ENCODE measurements around the gene CCDC88B. TPM values are rescaled to one million over a fixed set of nuclear protein-coding genes. Genes with fewer than 3 reads are reported as not detected.
A peak's percentile ranks its signal among the peaks of the same experiment; 100 is the strongest.

Gene CCDC88B
- total and polyA plus RNA-seq, 2 experiments from 2014 or later: 6.8 to 12.1 TPM

DNA sequence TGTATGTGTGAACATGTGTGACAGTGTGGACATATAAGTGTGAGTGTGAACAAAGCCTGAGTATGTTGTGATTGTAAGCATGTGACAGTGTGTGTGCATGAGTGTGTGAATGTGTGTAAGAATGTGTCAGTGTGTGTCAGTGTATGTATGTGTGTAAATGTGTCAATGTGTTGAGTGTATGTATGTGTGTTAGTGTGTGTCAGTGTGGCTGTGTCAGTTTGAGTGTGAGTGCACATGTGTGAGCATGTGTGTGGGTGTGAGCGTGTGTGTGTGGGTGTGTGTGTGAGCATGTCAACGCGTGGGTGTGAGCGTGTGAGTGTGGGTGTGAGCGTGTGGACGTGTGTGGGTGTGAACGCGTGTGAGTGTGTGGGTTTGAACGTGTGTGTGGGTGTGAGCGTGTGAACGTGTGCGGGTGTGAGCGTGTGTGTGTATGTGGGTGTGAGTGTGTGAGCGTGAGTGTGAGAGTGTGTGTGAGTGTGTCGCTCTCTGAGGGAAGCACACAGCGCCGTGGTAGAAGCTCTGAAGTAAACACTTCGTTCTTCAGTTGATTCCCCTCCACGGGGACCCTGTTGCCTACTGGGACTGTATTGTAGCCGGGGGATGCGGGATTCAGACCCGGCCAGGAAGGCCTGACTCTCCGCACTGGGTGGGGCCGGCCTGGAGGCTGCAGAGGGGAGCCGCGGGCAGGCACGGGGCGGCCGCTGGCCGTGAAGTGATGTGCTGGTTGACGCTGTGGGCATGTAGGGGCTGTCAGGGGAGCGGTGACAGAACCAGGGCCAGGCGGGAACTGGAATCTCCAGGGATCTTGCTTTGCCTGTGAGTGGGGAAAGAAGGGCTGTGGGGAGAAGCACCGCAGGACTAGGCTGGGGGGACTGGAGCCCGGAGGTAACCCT lies 40.1 kb downstream of the CCDC88B start:
- H4K20me1 ChIP-seq (replicated peaks; ENCODE audit: insufficient read depth): no peaks in the 10 kb centered on the region
- H3K36me3 ChIP-seq (ENCODE audit: insufficient read depth): no peaks in the 10 kb centered on the region
- H3F3A ChIP-seq (replicated peaks; ENCODE audit: low read depth): peaks cover 12% of the 10 kb centered on the region; the same call in 1 of the 2 replicates
- DNase-seq (ENCODE audit: low spot score) (peak; percentile 48), ATAC-seq (peak; percentile 83)
- TF ChIP-seq EZH2phosphoT487 (IDR thresholded peaks at IDR 0.05; ENCODE audit: unreplicated experiment) (no peak), CREB1 (CRISPR knock-in tag; IDR thresholded peaks at IDR 0.05; ENCODE audit: low read depth) (no peak), ZNF114 (CRISPR knock-in tag; IDR thresholded peaks at IDR 0.05) (no peak), ZNF331 (CRISPR knock-in tag; IDR thresholded peaks at IDR 0.05; ENCODE audit: low read depth) (no peak), POLR2AphosphoS5 (IDR thresholded peaks at IDR 0.05; ENCODE audit: low read depth) (no peak), EZH2 (IDR thresholded peaks at IDR 0.05; ENCODE audit: low read depth, unreplicated experiment) (no peak), JUNB (IDR thresholded peaks at IDR 0.05; ENCODE audit: unreplicated experiment) (no peak), NANOG (IDR thresholded peaks at IDR 0.05; ENCODE audit: borderline replicate concordance) (no peak), STAT1 (IDR thresholded peaks at IDR 0.05; ENCODE audit: unreplicated experiment) (no peak)
- TF ChIP-seq, protein P1, sequence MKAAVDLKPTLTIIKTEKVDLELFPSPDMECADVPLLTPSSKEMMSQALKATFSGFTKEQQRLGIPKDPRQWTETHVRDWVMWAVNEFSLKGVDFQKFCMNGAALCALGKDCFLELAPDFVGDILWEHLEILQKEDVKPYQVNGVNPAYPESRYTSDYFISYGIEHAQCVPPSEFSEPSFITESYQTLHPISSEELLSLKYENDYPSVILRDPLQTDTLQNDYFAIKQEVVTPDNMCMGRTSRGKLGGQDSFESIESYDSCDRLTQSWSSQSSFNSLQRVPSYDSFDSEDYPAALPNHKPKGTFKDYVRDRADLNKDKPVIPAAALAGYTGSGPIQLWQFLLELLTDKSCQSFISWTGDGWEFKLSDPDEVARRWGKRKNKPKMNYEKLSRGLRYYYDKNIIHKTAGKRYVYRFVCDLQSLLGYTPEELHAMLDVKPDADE (IDR thresholded peaks at IDR 0.05): no peak
- TF ChIP-seq, protein P2, sequence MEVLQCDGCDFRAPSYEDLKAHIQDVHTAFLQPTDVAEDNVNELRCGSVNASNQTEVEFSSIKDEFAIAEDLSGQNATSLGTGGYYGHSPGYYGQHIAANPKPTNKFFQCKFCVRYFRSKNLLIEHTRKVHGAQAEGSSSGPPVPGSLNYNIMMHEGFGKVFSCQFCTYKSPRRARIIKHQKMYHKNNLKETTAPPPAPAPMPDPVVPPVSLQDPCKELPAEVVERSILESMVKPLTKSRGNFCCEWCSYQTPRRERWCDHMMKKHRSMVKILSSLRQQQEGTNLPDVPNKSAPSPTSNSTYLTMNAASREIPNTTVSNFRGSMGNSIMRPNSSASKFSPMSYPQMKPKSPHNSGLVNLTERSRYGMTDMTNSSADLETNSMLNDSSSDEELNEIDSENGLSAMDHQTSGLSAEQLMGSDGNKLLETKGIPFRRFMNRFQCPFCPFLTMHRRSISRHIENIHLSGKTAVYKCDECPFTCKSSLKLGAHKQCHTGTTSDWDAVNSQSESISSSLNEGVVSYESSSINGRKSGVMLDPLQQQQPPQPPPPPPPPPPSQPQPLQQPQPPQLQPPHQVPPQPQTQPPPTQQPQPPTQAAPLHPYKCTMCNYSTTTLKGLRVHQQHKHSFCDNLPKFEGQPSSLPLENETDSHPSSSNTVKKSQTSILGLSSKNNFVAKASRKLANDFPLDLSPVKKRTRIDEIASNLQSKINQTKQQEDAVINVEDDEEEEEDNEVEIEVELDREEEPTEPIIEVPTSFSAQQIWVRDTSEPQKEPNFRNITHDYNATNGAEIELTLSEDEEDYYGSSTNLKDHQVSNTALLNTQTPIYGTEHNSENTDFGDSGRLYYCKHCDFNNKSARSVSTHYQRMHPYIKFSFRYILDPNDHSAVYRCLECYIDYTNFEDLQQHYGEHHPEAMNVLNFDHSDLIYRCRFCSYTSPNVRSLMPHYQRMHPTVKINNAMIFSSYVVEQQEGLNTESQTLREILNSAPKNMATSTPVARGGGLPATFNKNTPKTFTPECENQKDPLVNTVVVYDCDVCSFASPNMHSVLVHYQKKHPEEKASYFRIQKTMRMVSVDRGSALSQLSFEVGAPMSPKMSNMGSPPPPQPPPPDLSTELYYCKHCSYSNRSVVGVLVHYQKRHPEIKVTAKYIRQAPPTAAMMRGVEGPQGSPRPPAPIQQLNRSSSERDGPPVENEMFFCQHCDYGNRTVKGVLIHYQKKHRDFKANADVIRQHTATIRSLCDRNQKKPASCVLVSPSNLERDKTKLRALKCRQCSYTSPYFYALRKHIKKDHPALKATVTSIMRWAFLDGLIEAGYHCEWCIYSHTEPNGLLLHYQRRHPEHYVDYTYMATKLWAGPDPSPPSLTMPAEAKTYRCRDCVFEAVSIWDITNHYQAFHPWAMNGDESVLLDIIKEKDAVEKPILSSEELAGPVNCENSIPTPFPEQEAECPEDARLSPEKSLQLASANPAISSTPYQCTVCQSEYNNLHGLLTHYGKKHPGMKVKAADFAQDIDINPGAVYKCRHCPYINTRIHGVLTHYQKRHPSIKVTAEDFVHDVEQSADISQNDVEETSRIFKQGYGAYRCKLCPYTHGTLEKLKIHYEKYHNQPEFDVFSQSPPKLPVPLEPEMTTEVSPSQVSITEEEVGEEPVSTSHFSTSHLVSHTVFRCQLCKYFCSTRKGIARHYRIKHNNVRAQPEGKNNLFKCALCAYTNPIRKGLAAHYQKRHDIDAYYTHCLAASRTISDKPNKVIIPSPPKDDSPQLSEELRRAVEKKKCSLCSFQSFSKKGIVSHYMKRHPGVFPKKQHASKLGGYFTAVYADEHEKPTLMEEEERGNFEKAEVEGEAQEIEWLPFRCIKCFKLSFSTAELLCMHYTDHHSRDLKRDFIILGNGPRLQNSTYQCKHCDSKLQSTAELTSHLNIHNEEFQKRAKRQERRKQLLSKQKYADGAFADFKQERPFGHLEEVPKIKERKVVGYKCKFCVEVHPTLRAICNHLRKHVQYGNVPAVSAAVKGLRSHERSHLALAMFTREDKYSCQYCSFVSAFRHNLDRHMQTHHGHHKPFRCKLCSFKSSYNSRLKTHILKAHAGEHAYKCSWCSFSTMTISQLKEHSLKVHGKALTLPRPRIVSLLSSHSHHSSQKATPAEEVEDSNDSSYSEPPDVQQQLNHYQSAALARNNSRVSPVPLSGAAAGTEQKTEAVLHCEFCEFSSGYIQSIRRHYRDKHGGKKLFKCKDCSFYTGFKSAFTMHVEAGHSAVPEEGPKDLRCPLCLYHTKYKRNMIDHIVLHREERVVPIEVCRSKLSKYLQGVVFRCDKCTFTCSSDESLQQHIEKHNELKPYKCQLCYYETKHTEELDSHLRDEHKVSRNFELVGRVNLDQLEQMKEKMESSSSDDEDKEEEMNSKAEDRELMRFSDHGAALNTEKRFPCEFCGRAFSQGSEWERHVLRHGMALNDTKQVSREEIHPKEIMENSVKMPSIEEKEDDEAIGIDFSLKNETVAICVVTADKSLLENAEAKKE (CRISPR knock-in tag; IDR thresholded peaks at IDR 0.05): no peak
- TF ChIP-seq, protein P3, sequence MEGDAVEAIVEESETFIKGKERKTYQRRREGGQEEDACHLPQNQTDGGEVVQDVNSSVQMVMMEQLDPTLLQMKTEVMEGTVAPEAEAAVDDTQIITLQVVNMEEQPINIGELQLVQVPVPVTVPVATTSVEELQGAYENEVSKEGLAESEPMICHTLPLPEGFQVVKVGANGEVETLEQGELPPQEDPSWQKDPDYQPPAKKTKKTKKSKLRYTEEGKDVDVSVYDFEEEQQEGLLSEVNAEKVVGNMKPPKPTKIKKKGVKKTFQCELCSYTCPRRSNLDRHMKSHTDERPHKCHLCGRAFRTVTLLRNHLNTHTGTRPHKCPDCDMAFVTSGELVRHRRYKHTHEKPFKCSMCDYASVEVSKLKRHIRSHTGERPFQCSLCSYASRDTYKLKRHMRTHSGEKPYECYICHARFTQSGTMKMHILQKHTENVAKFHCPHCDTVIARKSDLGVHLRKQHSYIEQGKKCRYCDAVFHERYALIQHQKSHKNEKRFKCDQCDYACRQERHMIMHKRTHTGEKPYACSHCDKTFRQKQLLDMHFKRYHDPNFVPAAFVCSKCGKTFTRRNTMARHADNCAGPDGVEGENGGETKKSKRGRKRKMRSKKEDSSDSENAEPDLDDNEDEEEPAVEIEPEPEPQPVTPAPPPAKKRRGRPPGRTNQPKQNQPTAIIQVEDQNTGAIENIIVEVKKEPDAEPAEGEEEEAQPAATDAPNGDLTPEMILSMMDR (conservative IDR thresholded peaks at IDR 0.05; ENCODE audit: low read depth in 2 of 2): no peak
- TF ChIP-seq, protein P4, sequence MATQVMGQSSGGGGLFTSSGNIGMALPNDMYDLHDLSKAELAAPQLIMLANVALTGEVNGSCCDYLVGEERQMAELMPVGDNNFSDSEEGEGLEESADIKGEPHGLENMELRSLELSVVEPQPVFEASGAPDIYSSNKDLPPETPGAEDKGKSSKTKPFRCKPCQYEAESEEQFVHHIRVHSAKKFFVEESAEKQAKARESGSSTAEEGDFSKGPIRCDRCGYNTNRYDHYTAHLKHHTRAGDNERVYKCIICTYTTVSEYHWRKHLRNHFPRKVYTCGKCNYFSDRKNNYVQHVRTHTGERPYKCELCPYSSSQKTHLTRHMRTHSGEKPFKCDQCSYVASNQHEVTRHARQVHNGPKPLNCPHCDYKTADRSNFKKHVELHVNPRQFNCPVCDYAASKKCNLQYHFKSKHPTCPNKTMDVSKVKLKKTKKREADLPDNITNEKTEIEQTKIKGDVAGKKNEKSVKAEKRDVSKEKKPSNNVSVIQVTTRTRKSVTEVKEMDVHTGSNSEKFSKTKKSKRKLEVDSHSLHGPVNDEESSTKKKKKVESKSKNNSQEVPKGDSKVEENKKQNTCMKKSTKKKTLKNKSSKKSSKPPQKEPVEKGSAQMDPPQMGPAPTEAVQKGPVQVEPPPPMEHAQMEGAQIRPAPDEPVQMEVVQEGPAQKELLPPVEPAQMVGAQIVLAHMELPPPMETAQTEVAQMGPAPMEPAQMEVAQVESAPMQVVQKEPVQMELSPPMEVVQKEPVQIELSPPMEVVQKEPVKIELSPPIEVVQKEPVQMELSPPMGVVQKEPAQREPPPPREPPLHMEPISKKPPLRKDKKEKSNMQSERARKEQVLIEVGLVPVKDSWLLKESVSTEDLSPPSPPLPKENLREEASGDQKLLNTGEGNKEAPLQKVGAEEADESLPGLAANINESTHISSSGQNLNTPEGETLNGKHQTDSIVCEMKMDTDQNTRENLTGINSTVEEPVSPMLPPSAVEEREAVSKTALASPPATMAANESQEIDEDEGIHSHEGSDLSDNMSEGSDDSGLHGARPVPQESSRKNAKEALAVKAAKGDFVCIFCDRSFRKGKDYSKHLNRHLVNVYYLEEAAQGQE (IDR thresholded peaks at IDR 0.05; ENCODE audit: unreplicated experiment): no peak
- no peaks in the 10 kb centered on the region for H3K27me3 ChIP-seq (ENCODE audit: insufficient read depth)
- no peak overlapping the region for H3K4me3 ChIP-seq
- Mint-ChIP-seq H3K36me3 (ENCODE audit: low read depth) (no peaks in the 10 kb centered on the region), H3K9me3 (no peaks in the 10 kb centered on the region), H3K4me1 (no peaks in the 10 kb centered on the region), H3K4me3 (no peak overlapping the region), H3K27me3 (ENCODE audit: insufficient read depth, low read depth, poor library complexity) (peaks cover 3% of the 10 kb centered on the region), H3K27ac (no peak overlapping the region)
- H3K4me1 ChIP-seq (ENCODE audit: insufficient read depth): no peaks in the 10 kb centered on the region
- H2AFZ ChIP-seq: no peak overlapping the region
- H3K4me2 ChIP-seq: no peak overlapping the region
- H3K27ac ChIP-seq (ENCODE audit: low read depth): no peak overlapping the region
- H3K9me2 ChIP-seq (ENCODE audit: insufficient read depth): no peaks in the 10 kb centered on the region
- H3K79me2 ChIP-seq (replicated peaks; ENCODE audit: insufficient read depth): no peaks in the 10 kb centered on the region
